Hematopoietic multipotent progenitor cell treated with erythropoietin and hydrocortisone succinate and interleukin-3 and kit ligand, for 6 days (in vitro differentiated cells): ENCODE measurements around the gene ANKRD6.

Experiments used
- DNase-seq: peaks from one replicate; pipeline ENCODE4 v3.0.0-alpha.2; 2015

Gene ANKRD6

DNA sequence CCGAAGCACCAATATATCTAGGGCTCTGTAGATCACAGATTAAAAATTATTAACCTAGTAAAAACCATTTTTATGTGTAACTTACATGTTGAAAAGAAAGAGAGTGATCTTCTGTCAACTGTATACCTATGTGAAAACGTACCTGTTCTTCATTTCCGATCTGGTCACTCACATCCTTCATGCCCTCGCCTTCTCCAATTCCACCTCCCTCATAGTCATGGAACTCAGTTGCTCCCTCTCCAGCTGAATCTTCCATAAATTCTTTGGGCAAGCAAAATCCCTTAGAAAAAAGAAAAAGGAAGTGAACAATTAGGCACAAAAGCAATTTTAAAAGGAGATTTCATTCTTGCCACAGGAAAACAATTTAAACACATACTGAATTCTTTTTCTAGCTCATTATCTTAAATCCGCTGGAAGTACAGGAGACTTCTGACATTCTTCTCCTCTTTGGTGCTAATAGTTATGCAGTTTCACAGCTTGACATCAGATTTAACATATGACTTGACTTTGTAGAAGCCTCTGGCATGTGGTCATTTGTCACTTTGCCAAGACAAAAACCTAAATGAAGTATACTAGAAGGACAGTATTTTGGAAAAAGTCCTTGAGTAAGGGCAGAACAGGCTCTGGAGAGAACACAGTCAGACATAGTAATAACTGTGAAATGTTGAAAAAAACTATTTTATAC, 235.1 kb downstream of the ANKRD6 start:
- DNase-seq = no peak

DNA sequence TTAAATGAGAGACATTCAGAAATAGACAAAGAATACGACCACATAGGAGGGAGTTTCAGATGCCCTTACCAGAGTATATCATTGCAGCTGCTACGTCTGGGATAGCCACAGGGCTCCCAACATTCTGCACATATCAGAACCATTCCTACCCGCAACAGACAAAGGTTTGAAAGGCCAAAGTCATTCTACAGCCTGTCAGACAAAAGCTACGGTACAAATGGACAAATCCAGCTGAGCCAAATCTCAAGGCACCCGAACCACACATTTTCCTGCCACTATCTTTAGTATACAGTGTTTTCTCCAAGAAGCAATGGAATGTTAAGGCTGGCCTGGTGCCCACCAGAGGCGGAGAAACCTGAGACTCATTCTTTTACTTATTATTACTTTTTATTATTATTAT, 236.1 kb downstream of the ANKRD6 start:
- no peak for DNase-seq

DNA sequence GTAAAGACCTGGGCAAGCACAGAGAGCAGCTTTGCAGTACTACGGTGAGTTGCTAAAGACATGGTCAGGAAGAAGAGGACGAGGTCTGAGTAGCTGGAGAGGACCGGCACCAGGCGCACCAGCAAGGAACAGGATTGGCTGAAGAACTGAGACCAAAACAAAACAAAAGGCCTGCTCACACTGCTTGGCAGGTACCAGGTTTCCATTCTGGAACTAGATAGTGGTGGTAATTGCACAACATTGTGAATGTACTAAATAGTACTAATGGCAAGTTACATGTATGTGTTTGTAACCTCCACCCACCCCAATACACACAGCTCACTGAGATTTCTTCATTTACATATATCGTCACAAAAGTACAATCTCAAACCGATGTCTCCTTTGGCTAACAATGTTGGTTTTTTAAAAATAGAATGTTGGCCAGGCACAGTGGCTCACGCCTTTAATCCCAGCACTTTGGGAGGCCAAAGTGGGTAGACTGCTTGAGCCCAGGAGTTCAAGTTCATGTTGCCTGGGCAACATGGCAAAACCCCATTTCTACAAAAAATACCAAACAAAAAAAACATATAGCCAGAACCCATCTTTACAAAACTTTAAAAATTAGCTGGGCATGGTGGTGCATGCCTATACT, 238.1 kb downstream of the ANKRD6 start:
- no peak for DNase-seq

DNA sequence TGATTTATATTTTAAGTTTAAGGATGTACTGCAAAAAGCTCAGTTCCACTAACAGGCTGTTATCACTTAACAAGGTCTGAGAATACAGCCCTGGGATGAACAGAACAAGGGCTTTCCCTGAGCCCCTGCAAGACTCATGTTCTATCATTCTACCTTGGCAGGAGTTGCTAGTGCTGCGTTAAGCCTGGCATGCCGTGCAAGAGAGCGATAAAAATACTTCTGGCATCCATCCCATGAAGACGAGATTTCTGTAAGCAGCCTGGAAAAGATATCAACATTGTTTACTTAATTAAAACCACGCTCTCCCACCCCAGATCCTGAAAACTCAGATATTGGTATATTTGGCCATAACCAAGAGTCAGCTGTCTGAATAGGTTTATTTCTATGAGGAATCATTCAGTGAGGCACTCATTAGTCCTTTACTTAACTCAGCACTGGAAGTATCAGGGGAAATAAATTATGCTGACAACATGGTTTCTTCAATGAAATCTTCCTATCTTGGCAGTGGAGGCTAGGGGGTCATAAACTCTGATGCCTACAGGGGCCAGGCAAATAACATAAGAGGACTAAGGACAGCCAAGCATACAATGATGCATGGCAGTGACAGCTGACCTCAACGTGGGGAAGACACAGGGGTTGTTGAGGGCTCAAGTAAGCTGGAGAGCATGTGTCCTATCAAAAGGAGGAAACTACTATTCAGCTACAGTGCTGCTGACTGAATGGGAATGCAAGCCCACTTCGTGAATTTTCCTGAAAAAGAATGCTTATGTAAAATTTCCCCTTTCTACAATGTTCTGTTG, 243.2 kb downstream of the ANKRD6 start:
- peak; percentile 8 for DNase-seq

DNA sequence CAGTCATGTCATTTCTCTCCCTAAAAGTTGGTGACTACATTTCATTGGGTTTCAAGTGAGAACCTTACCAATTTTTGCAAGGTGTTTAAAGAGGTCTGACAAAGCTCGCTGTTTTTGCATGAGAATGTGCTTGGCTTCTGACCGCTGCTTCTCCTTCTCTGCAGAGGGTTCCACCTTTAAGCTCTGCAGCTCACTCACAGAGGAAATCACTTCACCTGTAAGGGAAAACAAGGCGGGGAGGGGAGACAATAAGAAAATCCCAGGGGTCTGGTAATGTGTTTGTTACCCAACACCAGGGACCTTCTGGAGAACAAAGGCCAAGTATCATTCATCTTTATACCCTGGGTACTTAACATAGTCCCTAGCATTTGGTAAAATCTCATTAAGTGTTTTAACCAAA, 245.6 kb downstream of the ANKRD6 start:
- DNase-seq = no peak

DNA sequence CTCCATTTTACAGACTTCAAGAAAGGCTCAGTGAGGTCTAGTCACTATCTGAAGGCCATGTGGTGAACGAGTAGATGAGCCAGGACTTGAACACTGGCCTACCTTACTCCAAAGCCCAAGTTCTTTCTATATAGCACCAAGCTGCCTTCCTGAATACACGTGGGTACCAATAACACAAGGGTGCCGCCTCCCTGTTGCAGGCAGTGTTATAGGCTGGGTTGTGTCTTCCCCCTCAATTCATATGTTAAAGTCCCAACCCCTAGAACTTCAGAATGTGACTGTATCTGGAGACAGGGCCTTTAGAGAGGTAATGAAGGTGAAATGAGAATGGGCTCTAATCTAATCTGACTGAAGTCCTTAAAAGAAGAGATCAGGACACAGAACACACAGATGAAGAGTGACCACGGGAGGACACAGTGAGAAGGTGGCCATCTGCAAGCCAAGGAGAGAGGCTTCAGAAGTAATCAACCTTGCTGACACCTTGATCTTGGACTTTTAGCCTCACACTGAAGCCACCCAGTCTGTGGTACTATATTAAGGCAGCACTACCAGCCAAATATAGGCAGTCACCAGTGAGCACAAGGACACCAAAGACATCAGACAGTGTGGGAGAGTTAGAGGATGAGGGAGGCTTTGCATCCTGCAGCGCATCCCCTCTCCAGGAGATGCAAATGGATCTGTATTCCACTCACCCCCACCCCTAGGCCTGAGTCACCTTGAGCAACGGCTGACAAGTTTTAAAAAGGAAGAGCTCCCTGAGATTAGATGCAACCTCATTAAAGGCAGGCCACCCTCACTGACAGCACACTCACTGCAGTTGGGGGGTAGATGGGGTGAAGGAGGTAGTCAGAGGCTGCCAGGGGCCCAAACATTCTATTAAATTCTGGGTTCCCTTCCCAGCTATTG, 246.5 kb downstream of the ANKRD6 start:
- DNase-seq = no peak

DNA sequence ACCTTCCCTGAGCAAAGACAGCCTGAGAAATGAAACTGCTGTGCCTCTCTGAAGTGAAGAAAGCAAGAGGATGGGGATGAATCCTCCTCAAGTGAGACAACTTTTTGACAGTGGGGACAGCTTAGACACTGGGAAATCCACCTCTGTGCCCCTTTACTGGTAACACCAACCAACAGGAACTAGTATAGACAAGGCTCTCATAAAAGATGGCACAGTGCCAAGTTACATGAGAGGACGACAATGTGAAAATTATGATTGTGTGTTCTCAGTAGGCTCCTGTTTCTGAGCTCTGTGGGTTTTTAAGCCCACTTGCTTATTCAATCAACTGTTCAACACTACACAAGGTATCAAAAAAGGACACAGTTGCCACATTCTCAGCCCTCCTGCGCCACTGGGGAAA, 247.2 kb downstream of the ANKRD6 start:
- peak; percentile 65 for DNase-seq

DNA sequence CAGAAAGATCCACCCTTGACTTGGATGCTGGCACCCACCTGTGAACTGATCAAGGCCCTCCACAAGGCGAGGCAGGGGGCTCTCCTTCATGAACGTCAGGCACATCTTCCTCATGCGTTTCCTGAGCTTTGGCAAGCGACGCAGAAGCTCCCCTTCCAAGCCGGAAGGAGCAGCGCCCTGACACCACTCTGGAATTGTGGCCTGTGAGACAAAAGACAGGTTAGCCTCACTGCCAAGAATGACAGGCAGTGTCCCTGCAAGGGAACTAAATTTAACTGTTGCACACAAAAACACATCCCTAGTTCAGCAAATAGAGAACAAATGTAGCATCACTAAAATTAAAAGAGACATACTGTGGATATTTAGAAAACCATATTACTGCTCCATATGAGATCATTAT, 247.6 kb downstream of the ANKRD6 start:
- no peak for DNase-seq

DNA sequence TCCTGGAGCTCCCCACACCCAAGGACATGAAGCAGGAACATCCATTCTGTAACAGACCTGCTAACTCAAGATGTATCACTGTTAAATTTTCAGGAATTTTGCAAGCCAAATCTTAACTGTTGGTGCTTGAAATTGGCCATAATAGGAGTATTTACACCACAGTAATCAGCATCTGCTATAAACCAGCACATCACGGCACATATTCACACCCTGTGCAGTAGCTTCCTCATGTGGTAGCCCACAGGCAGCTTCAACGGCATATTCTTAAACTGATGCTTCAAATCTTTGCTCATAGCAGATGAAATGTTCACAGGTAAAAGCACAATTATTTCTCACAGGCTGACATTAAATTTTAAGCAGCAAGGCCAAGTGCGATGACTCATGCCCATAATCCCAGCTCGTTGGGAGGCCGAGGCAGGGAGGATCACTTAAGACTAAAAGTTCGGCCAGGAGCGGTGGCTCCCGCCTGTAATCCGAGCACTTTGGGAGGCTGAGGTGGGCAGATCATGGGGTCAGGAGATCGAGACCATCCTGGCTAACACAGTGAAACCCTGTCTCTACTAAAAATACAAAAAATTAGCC, 249.1 kb downstream of the ANKRD6 start:
- no peak for DNase-seq

DNA sequence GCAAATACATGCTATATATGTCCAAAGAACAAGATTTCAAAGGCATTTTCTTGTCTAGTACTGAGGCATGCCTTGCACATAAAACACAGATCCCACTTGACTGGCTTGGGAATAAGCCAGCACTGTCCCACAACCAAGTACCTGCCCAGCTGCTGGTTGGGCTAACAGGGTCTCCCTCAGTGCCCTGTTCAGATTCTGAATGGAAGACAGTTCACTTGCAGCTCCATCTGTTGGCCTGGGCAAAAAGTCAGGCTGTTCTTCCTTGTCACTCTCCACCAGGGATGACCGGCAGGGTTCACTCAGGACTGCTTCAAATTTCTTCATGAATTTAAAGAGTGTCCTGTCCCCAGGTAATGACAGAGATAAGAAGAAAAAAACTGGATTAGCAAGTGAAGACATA, 250.0 kb downstream of the ANKRD6 start:
- DNase-seq = no peak
